ACC112 (cell line): ENCODE results near the gene KIF1C.
A peak's percentile ranks its signal among the peaks of the same experiment; 100 is the strongest.

ENCODE experiments used
- H2AFZ ChIP-seq: fragments of 200-600 bp; sonication (generic); one replicate; pipeline ENCODE4 v1.6.0; 2017; ENCODE audit warnings: antibody characterized with exemption, low read length; ENCODE audit not compliant: unreplicated experiment
- H3K27ac ChIP-seq: fragments of 200-600 bp; sonication (generic); 2 replicates; pipeline ENCODE4 v1.5.1; 2014; ENCODE audit warnings: low read depth, mild to moderate bottlenecking, antibody characterized with exemption, low read length, moderate library complexity
- H3K27me3 ChIP-seq: fragments of 200-600 bp; sonication (generic); 2 replicates; pipeline ENCODE4 v1.6.1; 2014; ENCODE audit warnings: mild to moderate bottlenecking, antibody characterized with exemption, low read length, moderate library complexity, mixed read lengths; ENCODE audit not compliant: insufficient read depth
- H3K36me3 ChIP-seq: fragments of 200-600 bp; sonication (generic); 2 replicates; pipeline ENCODE4 v1.6.1; 2016; ENCODE audit warnings: mild to moderate bottlenecking, antibody characterized with exemption, low read length, moderate library complexity, mixed read lengths; ENCODE audit not compliant: insufficient read depth
- H3K4me1 ChIP-seq: fragments of 200-600 bp; sonication (generic); one replicate; pipeline ENCODE4 v1.6.1; 2016; ENCODE audit warnings: low read length, mixed read lengths; ENCODE audit not compliant: insufficient read depth, unreplicated experiment, control insufficient read depth
- H3K4me3 ChIP-seq: fragments of 200-600 bp; sonication (generic); 2 replicates; pipeline ENCODE4 v1.5.1; 2014; ENCODE audit warnings: mild to moderate bottlenecking, low read depth, low read length
- H3K79me2 ChIP-seq: fragments of 200-600 bp; sonication (generic); one replicate; pipeline ENCODE4 v1.6.0; 2016; ENCODE audit warnings: low read length; ENCODE audit not compliant: control insufficient read depth, unreplicated experiment, insufficient read depth

The KIF1C gene

DNA sequence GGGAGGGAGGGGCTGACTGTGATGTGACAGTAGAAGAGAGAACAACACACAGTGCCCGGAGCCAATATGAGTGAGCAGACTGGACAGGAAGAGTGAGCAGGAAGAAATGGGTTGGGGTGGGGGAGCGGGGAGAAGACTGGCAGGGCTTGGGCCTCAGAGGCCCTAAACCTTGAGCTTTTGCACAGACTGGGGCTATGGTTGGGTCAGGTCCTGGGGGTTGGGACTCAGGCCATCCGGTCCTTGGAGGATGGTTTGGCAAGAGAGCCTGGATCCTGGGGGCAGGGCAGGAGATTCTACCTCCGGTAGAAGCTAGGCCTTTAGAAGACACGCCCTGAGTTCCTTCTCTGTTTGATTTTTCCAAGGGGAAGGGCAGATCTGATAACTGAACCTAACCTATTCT lies 11.3 kb upstream of the KIF1C start:
- Histone ChIP-seq H3K4me3 (peak overlapping the region; percentile 80), H3K4me1 (peaks cover 41% of the 10 kb centered on the region), H2AFZ (peak overlapping the region; percentile 9), H3K79me2 (peaks cover 18% of the 10 kb centered on the region), H3K27me3 (no peaks in the 10 kb centered on the region), H3K27ac (peak overlapping the region; percentile 11), H3K36me3 (no peaks in the 10 kb centered on the region)

DNA sequence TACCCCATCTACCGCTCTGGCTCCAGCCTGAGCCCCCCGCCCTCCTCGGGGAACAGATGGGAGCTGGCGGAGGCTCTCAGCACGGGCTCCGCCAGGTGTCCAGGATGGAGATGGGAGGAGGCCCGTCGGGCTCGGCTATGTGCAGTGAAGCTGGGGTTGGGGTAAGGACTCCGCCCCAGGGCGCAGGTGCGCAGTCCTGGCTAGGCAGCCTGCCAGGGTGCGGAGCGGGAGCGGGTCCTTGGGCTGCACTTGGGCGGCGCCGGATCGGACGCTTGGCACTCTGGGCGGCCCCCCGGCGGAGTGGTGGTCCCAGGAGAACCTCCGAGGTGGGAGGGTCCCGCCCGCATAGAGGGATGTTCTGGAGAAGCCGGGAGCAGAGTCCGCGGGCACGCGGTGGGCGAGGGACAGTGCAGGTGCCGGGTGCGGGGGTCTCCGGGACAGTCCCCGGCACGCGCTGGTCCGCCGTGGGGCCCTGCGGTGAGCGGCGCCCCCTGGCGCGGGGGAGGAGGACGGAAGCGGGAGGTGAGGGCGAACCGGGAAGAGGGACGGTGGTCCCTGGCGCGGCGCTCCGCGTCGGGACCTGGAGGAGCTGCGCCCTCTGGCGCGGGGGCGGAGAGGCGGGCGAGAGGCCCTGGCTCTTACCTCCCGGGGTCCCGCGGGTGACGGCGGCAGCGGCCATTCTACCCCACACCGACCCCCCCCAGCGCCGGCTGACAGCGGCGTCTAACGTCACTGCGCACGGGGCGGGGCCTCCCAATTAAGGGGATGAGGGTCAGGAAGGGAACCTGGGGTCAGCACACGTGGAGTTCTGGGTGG lies 10.6 kb upstream of the KIF1C start, which contains the start of gene CAMTA2:
Gene CAMTA2 (minus strand): TSS at position 725 of the 816 bp plus-strand sequence. CDS start 1,453 bp downstream, outside the sequence.
- peak within 1 kb of the TSS; percentile 80 for H3K4me3 ChIP-seq
- no peaks in the 10 kb centered on the region for H3K36me3 ChIP-seq
- H2AFZ ChIP-seq = peak within 1 kb of the TSS; percentile 88
- peak within 1 kb of the TSS; percentile 46 for H3K27ac ChIP-seq
- no peaks in the 10 kb centered on the region for H3K27me3 ChIP-seq
- peaks cover 18% of the 10 kb centered on the region for H3K79me2 ChIP-seq
- peaks cover 37% of the 10 kb centered on the region for H3K4me1 ChIP-seq

DNA sequence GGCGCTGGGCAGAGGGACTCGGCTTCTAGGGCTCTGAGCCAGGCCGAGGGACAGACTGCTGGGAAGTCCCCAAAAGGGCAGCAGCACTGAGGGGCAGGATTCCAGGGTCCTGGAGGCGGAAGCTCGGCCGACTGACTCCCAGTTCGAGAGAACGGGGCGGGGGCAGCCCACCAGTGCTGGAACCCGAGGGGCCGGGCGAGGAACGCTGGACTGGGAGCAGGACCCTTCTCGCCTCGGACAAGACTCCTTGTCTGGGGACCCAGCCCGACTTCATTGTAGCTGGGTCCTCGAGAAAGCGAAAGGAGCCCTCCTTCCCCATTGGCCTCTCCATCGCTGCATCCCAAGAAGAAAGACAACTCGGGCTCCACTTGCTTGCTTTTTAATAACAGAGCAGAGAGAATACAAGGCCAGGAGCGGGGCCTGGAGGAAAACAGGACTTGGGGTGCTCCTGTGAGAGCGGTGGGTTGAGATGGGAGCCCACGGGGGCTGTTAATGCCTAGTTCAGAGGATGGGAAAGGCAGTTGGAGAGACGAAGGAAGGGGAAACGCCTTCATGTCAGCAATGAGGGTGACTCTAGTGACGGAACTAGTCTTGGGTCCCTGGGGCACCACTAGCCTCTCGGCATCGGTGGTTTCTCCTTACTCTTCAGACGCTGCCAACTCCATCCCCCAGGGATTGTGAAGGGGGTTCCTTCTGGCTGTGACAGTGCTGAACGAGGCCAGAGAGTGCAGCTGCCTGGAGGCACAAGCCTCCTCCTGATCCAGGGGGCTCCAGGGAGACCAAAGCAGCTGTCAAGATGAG lies 9.8 kb upstream of the KIF1C start:
- Histone ChIP-seq H3K27me3 (no peaks in the 10 kb centered on the region), H3K36me3 (no peaks in the 10 kb centered on the region), H3K79me2 (peaks cover 18% of the 10 kb centered on the region), H3K4me3 (peak overlapping the region; percentile 80), H3K27ac (peak overlapping the region; percentile 46), H2AFZ (peak overlapping the region; percentile 88), H3K4me1 (peaks cover 28% of the 10 kb centered on the region)

DNA sequence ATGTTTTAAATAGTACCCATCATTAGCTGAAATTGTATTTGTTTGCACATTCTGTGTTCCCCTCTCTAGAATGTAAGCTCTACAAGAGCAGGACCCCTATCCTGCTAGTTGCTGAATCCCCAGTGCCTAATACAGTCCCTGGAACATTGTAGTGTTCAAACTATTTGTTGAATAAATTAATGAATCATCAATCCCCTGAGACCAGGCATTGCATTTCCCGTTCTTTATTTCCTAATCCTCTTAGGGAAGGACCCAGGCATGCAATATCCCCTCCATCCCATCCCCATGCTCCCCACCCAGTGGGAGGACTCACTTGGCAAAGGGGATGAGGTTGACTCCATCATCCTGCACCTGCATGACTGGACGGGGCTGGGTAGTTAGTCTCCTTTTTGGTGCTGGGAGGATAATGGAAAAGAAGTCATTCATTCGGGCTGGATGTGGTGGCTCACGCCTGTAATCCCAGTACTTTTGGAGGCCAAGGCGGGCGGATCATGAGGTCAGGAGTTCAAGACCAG lies 3.6 kb upstream of the KIF1C start:
- Histone ChIP-seq H3K4me1 (peaks cover 13% of the 10 kb centered on the region), H3K36me3 (no peaks in the 10 kb centered on the region), H2AFZ (no peak overlapping the region), H3K27me3 (no peaks in the 10 kb centered on the region), H3K79me2 (peaks cover 17% of the 10 kb centered on the region), H3K4me3 (no peak overlapping the region), H3K27ac (no peak overlapping the region)

DNA sequence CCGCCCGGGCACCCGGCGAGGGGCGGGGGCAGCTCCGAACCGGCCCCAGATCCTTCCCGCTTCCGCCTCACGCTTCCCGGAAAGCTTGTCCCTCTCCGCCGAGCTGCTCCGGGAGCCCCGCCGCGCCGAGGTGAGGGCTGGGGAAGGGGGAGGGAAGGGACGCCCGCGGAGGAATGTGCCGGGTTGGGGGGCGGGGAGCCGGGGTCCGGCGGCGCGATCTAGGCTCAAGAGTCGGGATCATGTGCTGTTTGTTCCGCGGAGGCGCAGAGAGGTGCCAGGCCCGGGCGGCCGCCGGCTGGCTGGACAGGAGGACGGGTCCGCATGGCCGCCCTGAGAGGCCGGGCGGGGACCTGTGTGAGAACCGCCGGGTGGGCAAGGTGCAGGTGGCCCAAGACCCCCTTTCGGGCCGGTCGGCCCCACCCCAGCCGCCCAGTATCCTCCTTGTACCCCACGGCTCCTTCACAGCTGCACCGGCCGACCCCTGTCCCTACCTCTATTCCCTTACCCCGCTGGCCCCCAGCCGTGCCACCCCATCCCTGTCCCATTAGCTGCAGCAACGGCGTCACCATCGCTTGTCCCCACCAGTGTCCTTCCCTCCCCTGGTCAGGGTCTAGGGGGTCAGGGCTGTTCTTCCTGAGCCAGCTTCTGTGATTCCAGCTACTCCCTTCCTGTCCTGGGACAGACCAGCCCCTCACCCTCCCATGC lies 429 bp downstream of the KIF1C start:
- Histone ChIP-seq H3K27ac (peak overlapping the region; percentile 39; the same call in 1 of the 2 replicates), H3K79me2 (peaks cover 38% of the 10 kb centered on the region), H3K27me3 (no peaks in the 10 kb centered on the region), H3K4me3 (peak overlapping the region; percentile 98), H3K4me1 (peaks cover 19% of the 10 kb centered on the region), H2AFZ (peak overlapping the region; percentile 91), H3K36me3 (peaks cover 15% of the 10 kb centered on the region; the same call in 1 of the 2 replicates)

DNA sequence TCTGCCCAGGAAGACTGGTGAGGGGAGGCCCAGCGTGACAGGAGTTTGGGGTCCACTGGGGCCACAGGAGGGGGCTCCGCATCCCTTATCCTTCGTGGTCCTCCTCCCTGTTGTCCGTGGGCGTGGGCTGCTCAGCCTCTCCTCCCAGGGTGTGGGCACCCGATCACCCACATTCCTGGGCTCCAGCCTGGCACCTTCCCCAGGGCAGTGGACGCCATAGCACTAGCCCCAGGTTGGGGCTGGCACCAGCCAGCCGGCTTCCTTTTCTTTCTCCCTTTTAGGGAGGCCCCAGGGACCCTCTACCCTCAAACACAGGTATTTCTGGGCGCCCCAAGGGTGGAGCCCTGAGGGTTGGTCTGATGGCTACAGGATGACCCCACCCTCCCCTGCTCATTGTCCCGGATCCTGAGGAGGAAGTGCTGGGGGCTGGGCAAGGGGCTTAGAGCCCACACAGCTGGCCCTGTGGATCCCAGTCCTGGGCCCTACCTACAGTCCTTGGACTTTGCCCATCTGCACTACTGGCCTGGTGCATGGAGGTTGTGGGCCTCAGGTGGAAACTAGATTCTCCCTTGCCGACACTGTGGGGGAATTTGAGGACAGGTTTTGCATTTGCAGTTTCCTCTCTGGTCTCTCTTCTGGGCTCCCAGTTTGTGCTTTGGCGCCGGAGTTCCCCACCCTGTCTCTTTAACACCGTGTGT lies 1.1 kb downstream of the KIF1C start:
- H3K36me3 ChIP-seq = peaks cover 22% of the 10 kb centered on the region; the same call in 1 of the 2 replicates
- no peak overlapping the region for H2AFZ ChIP-seq
- H3K4me3 ChIP-seq = peak overlapping the region; percentile 98
- H3K79me2 ChIP-seq = peaks cover 38% of the 10 kb centered on the region
- no peaks in the 10 kb centered on the region for H3K27me3 ChIP-seq
- H3K4me1 ChIP-seq = peaks cover 19% of the 10 kb centered on the region
- no peak overlapping the region for H3K27ac ChIP-seq

DNA sequence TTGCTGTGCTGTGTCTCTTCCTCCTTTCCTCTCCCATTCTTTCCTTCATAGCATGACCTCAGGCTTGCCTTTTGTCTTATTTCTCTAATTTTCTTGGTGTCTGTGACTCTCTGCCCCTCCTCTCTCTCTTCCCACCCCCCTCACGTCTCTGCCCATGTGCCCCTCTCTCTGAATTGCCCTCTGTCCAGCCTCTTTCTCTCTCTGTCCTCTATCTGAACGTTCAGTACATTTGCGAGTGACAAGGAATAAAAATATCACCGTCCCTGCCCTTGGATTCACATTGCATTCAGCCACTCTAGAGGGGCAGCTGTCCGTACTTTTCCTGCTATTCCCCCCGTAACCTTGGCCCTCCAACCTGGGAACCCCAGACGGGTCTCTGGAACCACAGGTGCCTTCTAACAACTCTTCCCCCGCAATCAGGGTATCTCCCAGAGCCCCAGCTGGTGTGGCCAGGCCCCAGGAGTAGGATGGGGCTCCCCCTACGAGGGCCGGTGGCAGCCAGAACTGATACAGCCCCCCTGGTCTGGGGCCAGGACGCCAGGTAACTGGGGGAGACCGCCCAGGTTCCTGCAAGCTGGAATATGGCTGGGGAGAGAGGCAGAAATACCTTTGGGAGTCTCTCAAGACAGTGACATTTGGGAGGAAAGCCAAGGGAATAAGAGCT lies 1.8 kb downstream of the KIF1C start:
- Histone ChIP-seq H3K27ac (no peak overlapping the region), H3K79me2 (peaks cover 38% of the 10 kb centered on the region), H2AFZ (no peak overlapping the region), H3K36me3 (peaks cover 28% of the 10 kb centered on the region; the same call in 1 of the 2 replicates), H3K27me3 (no peaks in the 10 kb centered on the region), H3K4me1 (peaks cover 19% of the 10 kb centered on the region), H3K4me3 (peak overlapping the region; percentile 98)

DNA sequence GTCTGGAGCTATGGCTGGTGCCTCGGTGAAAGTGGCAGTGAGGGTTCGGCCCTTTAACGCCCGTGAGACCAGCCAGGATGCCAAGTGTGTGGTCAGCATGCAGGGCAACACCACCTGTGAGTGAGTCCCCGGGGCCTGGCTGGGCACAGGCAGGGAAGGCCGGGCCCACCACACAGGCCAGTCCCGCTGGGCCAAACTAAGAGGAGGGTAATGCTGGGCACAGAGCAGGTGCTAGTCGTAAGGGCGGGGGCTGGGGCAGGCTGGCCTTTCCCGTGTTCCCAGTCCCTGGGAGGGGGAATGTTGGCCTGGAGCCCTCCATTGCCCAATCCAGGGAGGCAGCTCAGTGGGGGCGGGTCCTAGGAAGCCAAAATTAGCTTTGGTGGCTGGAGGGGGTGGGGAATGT lies 2.5 kb downstream of the KIF1C start:
- no peak overlapping the region for H2AFZ ChIP-seq
- H3K27me3 ChIP-seq = no peaks in the 10 kb centered on the region
- peaks cover 35% of the 10 kb centered on the region for H3K36me3 ChIP-seq
- H3K79me2 ChIP-seq = peaks cover 38% of the 10 kb centered on the region
- H3K4me3 ChIP-seq = peak overlapping the region; percentile 21; the same call in 1 of the 2 replicates
- peaks cover 19% of the 10 kb centered on the region for H3K4me1 ChIP-seq
- no peak overlapping the region for H3K27ac ChIP-seq

DNA sequence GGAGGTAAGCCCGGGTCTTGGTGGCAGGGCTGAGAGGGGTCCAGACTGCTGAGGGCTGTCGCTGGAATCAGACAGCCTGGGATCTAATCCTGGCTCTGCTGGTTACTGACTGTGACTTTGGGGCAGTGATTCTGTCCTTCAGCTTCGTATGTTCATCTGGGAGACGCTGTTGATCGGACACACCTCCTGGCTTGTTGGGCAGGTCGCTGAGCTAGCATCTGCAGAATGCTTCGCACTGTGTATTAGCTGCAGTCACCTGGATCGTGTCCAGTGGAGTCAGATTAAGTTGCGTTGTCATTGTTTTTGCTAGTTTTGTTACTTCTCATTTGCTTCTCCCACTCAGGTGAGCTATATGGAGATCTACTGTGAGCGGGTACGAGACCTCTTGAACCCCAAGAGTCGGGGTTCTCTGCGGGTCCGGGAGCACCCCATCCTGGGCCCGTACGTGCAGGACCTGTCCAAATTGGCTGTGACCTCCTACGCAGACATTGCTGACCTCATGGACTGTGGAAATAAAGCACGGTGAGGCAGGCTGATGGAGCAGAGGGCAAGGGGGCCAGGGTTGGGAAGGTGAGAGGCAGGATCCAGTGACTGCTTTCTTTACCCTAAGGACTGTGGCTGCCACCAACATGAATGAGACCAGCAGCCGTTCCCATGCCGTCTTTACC lies 4.5 kb downstream of the KIF1C start:
- Histone ChIP-seq H2AFZ (no peak overlapping the region), H3K36me3 (peaks cover 42% of the 10 kb centered on the region), H3K4me1 (peaks cover 15% of the 10 kb centered on the region), H3K79me2 (peaks cover 38% of the 10 kb centered on the region), H3K27me3 (no peaks in the 10 kb centered on the region), H3K27ac (no peak overlapping the region), H3K4me3 (no peak overlapping the region)
